ENCODE data around the gene MS4A1. TPM values are rescaled to one million over a fixed set of nuclear protein-coding genes. Genes with fewer than 3 reads are reported as not detected.

The MS4A1 gene
- total and polyA plus RNA-seq, 2 experiments from 2014 or later, result 0.23 TPM; not detected in 1

- Mint-ChIP-seq H3K27ac (no peak overlapping the region), H3K36me3 (ENCODE audit: low read depth) (no peaks in the 10 kb centered on the region), H3K4me1 (no peaks in the 10 kb centered on the region), H3K4me3 (no peak overlapping the region), H3K9me3 (no peaks in the 10 kb centered on the region; the same call in 2 of the 3 replicates), H3K27me3 (ENCODE audit: insufficient read depth, low read depth, poor library complexity) (no peaks in the 10 kb centered on the region)
- Histone ChIP-seq H3K79me2 (replicated peaks; ENCODE audit: insufficient read depth) (no peaks in the 10 kb centered on the region), H3K4me2 (no peak overlapping the region), H2AFZ (no peak overlapping the region), H3K4me1 (ENCODE audit: insufficient read depth) (no peaks in the 10 kb centered on the region), H3F3A (replicated peaks; ENCODE audit: low read depth) (no peaks in the 10 kb centered on the region), H3K27me3 (ENCODE audit: insufficient read depth) (no peaks in the 10 kb centered on the region), H3K27ac (ENCODE audit: low read depth) (no peak overlapping the region), H3K9me2 (ENCODE audit: insufficient read depth) (no peaks in the 10 kb centered on the region; the same call in 1 of the 2 replicates), H4K20me1 (replicated peaks; ENCODE audit: insufficient read depth) (no peaks in the 10 kb centered on the region), H3K36me3 (ENCODE audit: insufficient read depth) (no peaks in the 10 kb centered on the region), H3K4me3 (no peak overlapping the region)
- no peak for TF ChIP-seq EZH2 (IDR thresholded peaks at IDR 0.05; ENCODE audit: low read depth, unreplicated experiment)
- no peak for TF ChIP-seq CREB1 (CRISPR knock-in tag; IDR thresholded peaks at IDR 0.05; ENCODE audit: low read depth)
- no peak for TF ChIP-seq NANOG (IDR thresholded peaks at IDR 0.05; ENCODE audit: borderline replicate concordance)
- no peak for TF ChIP-seq ZNF114 (CRISPR knock-in tag; IDR thresholded peaks at IDR 0.05)
- no peak for TF ChIP-seq JUNB (IDR thresholded peaks at IDR 0.05; ENCODE audit: unreplicated experiment)
- no peak for TF ChIP-seq EZH2phosphoT487 (IDR thresholded peaks at IDR 0.05; ENCODE audit: unreplicated experiment)
- TF ChIP-seq, protein P1, sequence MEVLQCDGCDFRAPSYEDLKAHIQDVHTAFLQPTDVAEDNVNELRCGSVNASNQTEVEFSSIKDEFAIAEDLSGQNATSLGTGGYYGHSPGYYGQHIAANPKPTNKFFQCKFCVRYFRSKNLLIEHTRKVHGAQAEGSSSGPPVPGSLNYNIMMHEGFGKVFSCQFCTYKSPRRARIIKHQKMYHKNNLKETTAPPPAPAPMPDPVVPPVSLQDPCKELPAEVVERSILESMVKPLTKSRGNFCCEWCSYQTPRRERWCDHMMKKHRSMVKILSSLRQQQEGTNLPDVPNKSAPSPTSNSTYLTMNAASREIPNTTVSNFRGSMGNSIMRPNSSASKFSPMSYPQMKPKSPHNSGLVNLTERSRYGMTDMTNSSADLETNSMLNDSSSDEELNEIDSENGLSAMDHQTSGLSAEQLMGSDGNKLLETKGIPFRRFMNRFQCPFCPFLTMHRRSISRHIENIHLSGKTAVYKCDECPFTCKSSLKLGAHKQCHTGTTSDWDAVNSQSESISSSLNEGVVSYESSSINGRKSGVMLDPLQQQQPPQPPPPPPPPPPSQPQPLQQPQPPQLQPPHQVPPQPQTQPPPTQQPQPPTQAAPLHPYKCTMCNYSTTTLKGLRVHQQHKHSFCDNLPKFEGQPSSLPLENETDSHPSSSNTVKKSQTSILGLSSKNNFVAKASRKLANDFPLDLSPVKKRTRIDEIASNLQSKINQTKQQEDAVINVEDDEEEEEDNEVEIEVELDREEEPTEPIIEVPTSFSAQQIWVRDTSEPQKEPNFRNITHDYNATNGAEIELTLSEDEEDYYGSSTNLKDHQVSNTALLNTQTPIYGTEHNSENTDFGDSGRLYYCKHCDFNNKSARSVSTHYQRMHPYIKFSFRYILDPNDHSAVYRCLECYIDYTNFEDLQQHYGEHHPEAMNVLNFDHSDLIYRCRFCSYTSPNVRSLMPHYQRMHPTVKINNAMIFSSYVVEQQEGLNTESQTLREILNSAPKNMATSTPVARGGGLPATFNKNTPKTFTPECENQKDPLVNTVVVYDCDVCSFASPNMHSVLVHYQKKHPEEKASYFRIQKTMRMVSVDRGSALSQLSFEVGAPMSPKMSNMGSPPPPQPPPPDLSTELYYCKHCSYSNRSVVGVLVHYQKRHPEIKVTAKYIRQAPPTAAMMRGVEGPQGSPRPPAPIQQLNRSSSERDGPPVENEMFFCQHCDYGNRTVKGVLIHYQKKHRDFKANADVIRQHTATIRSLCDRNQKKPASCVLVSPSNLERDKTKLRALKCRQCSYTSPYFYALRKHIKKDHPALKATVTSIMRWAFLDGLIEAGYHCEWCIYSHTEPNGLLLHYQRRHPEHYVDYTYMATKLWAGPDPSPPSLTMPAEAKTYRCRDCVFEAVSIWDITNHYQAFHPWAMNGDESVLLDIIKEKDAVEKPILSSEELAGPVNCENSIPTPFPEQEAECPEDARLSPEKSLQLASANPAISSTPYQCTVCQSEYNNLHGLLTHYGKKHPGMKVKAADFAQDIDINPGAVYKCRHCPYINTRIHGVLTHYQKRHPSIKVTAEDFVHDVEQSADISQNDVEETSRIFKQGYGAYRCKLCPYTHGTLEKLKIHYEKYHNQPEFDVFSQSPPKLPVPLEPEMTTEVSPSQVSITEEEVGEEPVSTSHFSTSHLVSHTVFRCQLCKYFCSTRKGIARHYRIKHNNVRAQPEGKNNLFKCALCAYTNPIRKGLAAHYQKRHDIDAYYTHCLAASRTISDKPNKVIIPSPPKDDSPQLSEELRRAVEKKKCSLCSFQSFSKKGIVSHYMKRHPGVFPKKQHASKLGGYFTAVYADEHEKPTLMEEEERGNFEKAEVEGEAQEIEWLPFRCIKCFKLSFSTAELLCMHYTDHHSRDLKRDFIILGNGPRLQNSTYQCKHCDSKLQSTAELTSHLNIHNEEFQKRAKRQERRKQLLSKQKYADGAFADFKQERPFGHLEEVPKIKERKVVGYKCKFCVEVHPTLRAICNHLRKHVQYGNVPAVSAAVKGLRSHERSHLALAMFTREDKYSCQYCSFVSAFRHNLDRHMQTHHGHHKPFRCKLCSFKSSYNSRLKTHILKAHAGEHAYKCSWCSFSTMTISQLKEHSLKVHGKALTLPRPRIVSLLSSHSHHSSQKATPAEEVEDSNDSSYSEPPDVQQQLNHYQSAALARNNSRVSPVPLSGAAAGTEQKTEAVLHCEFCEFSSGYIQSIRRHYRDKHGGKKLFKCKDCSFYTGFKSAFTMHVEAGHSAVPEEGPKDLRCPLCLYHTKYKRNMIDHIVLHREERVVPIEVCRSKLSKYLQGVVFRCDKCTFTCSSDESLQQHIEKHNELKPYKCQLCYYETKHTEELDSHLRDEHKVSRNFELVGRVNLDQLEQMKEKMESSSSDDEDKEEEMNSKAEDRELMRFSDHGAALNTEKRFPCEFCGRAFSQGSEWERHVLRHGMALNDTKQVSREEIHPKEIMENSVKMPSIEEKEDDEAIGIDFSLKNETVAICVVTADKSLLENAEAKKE (CRISPR knock-in tag; IDR thresholded peaks at IDR 0.05), result no peak
- no peak for TF ChIP-seq POLR2AphosphoS5 (IDR thresholded peaks at IDR 0.05; ENCODE audit: low read depth)
- TF ChIP-seq, protein P2, sequence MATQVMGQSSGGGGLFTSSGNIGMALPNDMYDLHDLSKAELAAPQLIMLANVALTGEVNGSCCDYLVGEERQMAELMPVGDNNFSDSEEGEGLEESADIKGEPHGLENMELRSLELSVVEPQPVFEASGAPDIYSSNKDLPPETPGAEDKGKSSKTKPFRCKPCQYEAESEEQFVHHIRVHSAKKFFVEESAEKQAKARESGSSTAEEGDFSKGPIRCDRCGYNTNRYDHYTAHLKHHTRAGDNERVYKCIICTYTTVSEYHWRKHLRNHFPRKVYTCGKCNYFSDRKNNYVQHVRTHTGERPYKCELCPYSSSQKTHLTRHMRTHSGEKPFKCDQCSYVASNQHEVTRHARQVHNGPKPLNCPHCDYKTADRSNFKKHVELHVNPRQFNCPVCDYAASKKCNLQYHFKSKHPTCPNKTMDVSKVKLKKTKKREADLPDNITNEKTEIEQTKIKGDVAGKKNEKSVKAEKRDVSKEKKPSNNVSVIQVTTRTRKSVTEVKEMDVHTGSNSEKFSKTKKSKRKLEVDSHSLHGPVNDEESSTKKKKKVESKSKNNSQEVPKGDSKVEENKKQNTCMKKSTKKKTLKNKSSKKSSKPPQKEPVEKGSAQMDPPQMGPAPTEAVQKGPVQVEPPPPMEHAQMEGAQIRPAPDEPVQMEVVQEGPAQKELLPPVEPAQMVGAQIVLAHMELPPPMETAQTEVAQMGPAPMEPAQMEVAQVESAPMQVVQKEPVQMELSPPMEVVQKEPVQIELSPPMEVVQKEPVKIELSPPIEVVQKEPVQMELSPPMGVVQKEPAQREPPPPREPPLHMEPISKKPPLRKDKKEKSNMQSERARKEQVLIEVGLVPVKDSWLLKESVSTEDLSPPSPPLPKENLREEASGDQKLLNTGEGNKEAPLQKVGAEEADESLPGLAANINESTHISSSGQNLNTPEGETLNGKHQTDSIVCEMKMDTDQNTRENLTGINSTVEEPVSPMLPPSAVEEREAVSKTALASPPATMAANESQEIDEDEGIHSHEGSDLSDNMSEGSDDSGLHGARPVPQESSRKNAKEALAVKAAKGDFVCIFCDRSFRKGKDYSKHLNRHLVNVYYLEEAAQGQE (IDR thresholded peaks at IDR 0.05; ENCODE audit: unreplicated experiment), result no peak
- no peak for TF ChIP-seq STAT1 (IDR thresholded peaks at IDR 0.05; ENCODE audit: unreplicated experiment)
- TF ChIP-seq CTCF (conservative IDR thresholded peaks at IDR 0.05; ENCODE audit: low read depth in 2 of 2), result no peak
- no peak for TF ChIP-seq ZNF331 (CRISPR knock-in tag; IDR thresholded peaks at IDR 0.05; ENCODE audit: low read depth)
- TF ChIP-seq, protein P3, sequence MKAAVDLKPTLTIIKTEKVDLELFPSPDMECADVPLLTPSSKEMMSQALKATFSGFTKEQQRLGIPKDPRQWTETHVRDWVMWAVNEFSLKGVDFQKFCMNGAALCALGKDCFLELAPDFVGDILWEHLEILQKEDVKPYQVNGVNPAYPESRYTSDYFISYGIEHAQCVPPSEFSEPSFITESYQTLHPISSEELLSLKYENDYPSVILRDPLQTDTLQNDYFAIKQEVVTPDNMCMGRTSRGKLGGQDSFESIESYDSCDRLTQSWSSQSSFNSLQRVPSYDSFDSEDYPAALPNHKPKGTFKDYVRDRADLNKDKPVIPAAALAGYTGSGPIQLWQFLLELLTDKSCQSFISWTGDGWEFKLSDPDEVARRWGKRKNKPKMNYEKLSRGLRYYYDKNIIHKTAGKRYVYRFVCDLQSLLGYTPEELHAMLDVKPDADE (IDR thresholded peaks at IDR 0.05), result no peak
- DNase-seq (ENCODE audit: low spot score), result no peak
- ATAC-seq, result no peak
Observed at GRCh38 chr11:60468829-60469228, 13.2 kb downstream of the MS4A1 start.

Data from GM23338 (cell line).